K562 (cell line): ENCODE measurements around the gene UFC1. TPM values are rescaled to one million over a fixed set of nuclear protein-coding genes. Genes with fewer than 3 reads are reported as not detected.

ENCODE experiments used
- CTBP1 ChIP-seq: fragments of 450-650 bp; IDR thresholded peaks from 2 replicates; pipeline ENCODE4 v1.6.1; 2016; ENCODE audit warnings: borderline replicate concordance
- HES1 ChIP-seq: fragments of 450-650 bp; IDR thresholded peaks from 2 replicates; pipeline ENCODE4 v1.6.1; 2016; ENCODE audit warnings: low read depth, mild to moderate bottlenecking, moderate library complexity
- KLF1 ChIP-seq: fragments of 450-650 bp; IDR thresholded peaks from 2 replicates; pipeline ENCODE4 v1.6.1; 2016; ENCODE audit warnings: missing genetic modification characterization, missing compliant biosample characterization
- MTA3 ChIP-seq: fragments of 450-650 bp; formaldehyde crosslinking; IDR thresholded peaks from 2 replicates; pipeline ENCODE4 v1.6.1; 2017; ENCODE audit warnings: mild to moderate bottlenecking, borderline replicate concordance
- PYGO2 ChIP-seq: fragments of 450-650 bp; IDR thresholded peaks from 2 replicates; pipeline ENCODE4 v1.6.1; 2016; ENCODE audit warnings: mild to moderate bottlenecking, missing genetic modification characterization, moderate library complexity, missing compliant biosample characterization
- REST ChIP-seq, 2 experiments: fragments of 450-650 bp; formaldehyde crosslinking in 1 of 2; IDR thresholded peaks; 2 replicates each; pipeline versions ENCODE4 v1.4.0 to v1.6.1; 2014 to 2020; ENCODE audit warnings: mild to moderate bottlenecking in 2 of 2, borderline replicate concordance in 1 of 2, low read depth in 1 of 2
- SIN3A ChIP-seq, 2 experiments: fragments of 150-350 bp in 1 of 2; IDR thresholded peaks; 2 replicates each; pipeline ENCODE4 v1.6.1; 2011 to 2016; ENCODE audit warnings: borderline replicate concordance in 2 of 2, low read depth in 2 of 2, low read length in 2 of 2, mild to moderate bottlenecking in 2 of 2, moderate library complexity in 2 of 2; ENCODE audit not compliant: control insufficient read depth in 1 of 2
- TAF9B ChIP-seq: fragments of 450-650 bp; IDR thresholded peaks from 2 replicates; pipeline ENCODE4 v1.6.1; 2018; ENCODE audit warnings: mild to moderate bottlenecking; ENCODE audit not compliant: partially characterized antibody
- XRCC5 ChIP-seq: fragments of 200-400 bp; formaldehyde crosslinking; IDR thresholded peaks from 2 replicates; pipeline ENCODE4 v1.6.1; 2017; ENCODE audit warnings: low read depth, mild to moderate bottlenecking, low read length
- ZNF785 ChIP-seq: fragments of 250-450 bp; sonication (Bioruptor Pico); IDR thresholded peaks from 2 replicates; pipeline ENCODE4 v1.4.0; 2020; ENCODE audit warnings: mild to moderate bottlenecking
- polyA plus RNA-seq, 8 experiments: library from polyadenylated mRNA; depleted of rRNA in 4 of 8; stranded (reverse) in 5 of 8; unstranded in 3 of 8; fragments of >200 nt; fragmentation: Nextera tagmentation in 2 of 8; fragmentation: Illumina TruSeq in 1 of 8; extraction: Ambion mirVana in 2 of 8; extraction: Trizol in 1 of 8; gene quantifications; 2 replicates each; pipeline versions ENCODE4 v1.2.1 to v1.2.3, GENCODE V29; 2011 to 2014; ENCODE audit warnings: inconsistent platforms in 1 of 8, missing spikeins in 1 of 8
- total RNA-seq, 7 experiments: library from RNA; depleted of rRNA in 6 of 7; stranded (reverse); fragments of >200 nt in 6 of 7; fragmentation: Illumina TruSeq in 2 of 7; extraction: Trizol in 2 of 7; gene quantifications; 2 replicates each; pipeline versions ENCODE4 v1.2.1 to v1.2.3, GENCODE V29; 2011 to 2021; ENCODE audit warnings: low replicate concordance in 1 of 7
- TF ChIP-seq, protein P1 (sequence below): fragments of 450-650 bp; IDR thresholded peaks from 2 replicates; pipeline ENCODE4 v1.6.1; 2016; ENCODE audit warnings: borderline replicate concordance

The UFC1 gene
- total and polyA plus RNA-seq, 9 of the 15 experiments (the other 6 are each of a cell fraction or from before 2014, with no cell fraction given) = 92.8 to 220 (median 161) TPM

GRCh38 chr1:161153682-161154337 lies at the start of gene UFC1 (continued):
- peak; percentile 50 to 78; a peak in 3 of 4 replicates for TF ChIP-seq SIN3A (IDR thresholded peaks at IDR 0.05; ENCODE audit: borderline replicate concordance in 2 of 2, control insufficient read depth in 1 of 2, low read depth in 2 of 2, low read length in 2 of 2)
- TF ChIP-seq PYGO2 (tag) = no peak
- TF ChIP-seq ZNF785 (CRISPR knock-in tag) = no peak
- TF ChIP-seq CTBP1 = peak; percentile 75
- TF ChIP-seq HES1 = 0 out of 2 replicates have a peak, but pooled peaks have one; percentile 40
- TF ChIP-seq TAF9B = peak; percentile 98
- TF ChIP-seq KLF1 (tag) = 0 out of 2 replicates have a peak, but pooled peaks have one; percentile 16
- TF ChIP-seq, protein P1, sequence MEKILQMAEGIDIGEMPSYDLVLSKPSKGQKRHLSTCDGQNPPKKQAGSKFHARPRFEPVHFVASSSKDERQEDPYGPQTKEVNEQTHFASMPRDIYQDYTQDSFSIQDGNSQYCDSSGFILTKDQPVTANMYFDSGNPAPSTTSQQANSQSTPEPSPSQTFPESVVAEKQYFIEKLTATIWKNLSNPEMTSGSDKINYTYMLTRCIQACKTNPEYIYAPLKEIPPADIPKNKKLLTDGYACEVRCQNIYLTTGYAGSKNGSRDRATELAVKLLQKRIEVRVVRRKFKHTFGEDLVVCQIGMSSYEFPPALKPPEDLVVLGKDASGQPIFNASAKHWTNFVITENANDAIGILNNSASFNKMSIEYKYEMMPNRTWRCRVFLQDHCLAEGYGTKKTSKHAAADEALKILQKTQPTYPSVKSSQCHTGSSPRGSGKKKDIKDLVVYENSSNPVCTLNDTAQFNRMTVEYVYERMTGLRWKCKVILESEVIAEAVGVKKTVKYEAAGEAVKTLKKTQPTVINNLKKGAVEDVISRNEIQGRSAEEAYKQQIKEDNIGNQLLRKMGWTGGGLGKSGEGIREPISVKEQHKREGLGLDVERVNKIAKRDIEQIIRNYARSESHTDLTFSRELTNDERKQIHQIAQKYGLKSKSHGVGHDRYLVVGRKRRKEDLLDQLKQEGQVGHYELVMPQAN = peak; percentile 84
- TF ChIP-seq REST (IDR thresholded peaks at IDR 0.05; ENCODE audit: borderline replicate concordance) = no peak
- TF ChIP-seq REST (CRISPR knock-in tag; IDR thresholded peaks at IDR 0.05; ENCODE audit: low read depth) = no peak
- TF ChIP-seq XRCC5 = no peak
- TF ChIP-seq MTA3 = 0 out of 2 replicates have a peak, but pooled peaks have one; percentile 75
